Neuronal stem cell (in vitro differentiated cells): ENCODE results near the gene IPO4.
A peak's percentile ranks its signal among the peaks of the same experiment; 100 is the strongest.

Source experiments
- DNase-seq: peaks from one replicate; pipeline ENCODE4 v3.0.0-alpha.2; 2013; ENCODE audit warnings: low spot score
- H2AFZ ChIP-seq: one replicate; pipeline ENCODE4 v1.6.1; 2013; ENCODE audit warnings: mild to moderate bottlenecking, low read length, inconsistent platforms
- H2AK5ac ChIP-seq: 2 replicates; pipeline ENCODE4 v1.6.1; 2013; ENCODE audit warnings: low read depth, mild to moderate bottlenecking, inconsistent platforms, low read length, moderate library complexity, mixed read lengths
- H2BK120ac ChIP-seq: 2 replicates; pipeline ENCODE4 v1.6.1; 2013; ENCODE audit warnings: low read depth, mild to moderate bottlenecking, inconsistent platforms, low read length, moderate library complexity, mixed read lengths
- H2BK12ac ChIP-seq: one replicate; pipeline ENCODE4 v1.6.1; 2013; ENCODE audit warnings: low read length, inconsistent platforms
- H2BK15ac ChIP-seq: 2 replicates; pipeline ENCODE4 v1.6.1; 2013; ENCODE audit warnings: mild to moderate bottlenecking, low read length, inconsistent platforms, mixed read lengths
- H2BK5ac ChIP-seq: one replicate; pipeline ENCODE4 v1.6.1; 2013; ENCODE audit warnings: inconsistent platforms, mild to moderate bottlenecking, low read length, moderate library complexity
- H3K14ac ChIP-seq: one replicate; pipeline ENCODE4 v1.6.1; 2013; ENCODE audit warnings: low read length, inconsistent platforms
- H3K18ac ChIP-seq: 2 replicates; pipeline ENCODE4 v1.6.1; 2013; ENCODE audit warnings: low read length, inconsistent platforms
- H3K23ac ChIP-seq: 2 replicates; pipeline ENCODE4 v1.6.1; 2013; ENCODE audit warnings: low read depth, mild to moderate bottlenecking, mixed read lengths, low read length, inconsistent platforms; ENCODE audit not compliant: poor library complexity
- H3K27ac ChIP-seq: replicated peaks from 3 replicates; pipeline ENCODE4 v1.5.1; 2013; ENCODE audit warnings: low read length, inconsistent platforms
- H3K27me3 ChIP-seq, 3 experiments: 2 replicates each; pipeline ENCODE4 v1.6.1; 2013; ENCODE audit warnings: low read length in 3 of 3, mild to moderate bottlenecking in 2 of 3, inconsistent platforms in 1 of 3, low read depth in 1 of 3, mixed read lengths in 1 of 3, moderate library complexity in 1 of 3; ENCODE audit not compliant: control insufficient read depth in 3 of 3, insufficient read depth in 3 of 3
- H3K36me3 ChIP-seq, 2 donors: replicated peaks in 1 of 2; 2 replicates each; pipeline ENCODE4 v1.6.1; 2013; ENCODE audit warnings: low read length in 2 of 2; ENCODE audit not compliant: control insufficient read depth in 2 of 2, insufficient read depth in 2 of 2
- H3K4ac ChIP-seq: 2 replicates; pipeline ENCODE4 v1.6.1; 2013; ENCODE audit warnings: inconsistent platforms, mild to moderate bottlenecking, low read length, moderate library complexity
- H3K4me1 ChIP-seq, 2 donors: 1 replicate in 1 of 2; 2 replicates in 1 of 2; pipeline ENCODE4 v1.6.1; 2013; ENCODE audit warnings: low read length in 2 of 2, low read depth in 1 of 2; ENCODE audit not compliant: control insufficient read depth in 2 of 2, insufficient read depth in 1 of 2
- H3K4me2 ChIP-seq: one replicate; pipeline ENCODE4 v1.6.1; 2013; ENCODE audit warnings: mild to moderate bottlenecking, low read length, inconsistent platforms; ENCODE audit not compliant: insufficient read depth, poor library complexity, severe bottlenecking
- H3K4me3 ChIP-seq, 2 donors: 2 replicates each; pipeline ENCODE4 v1.5.1; 2013; ENCODE audit warnings: low read length in 2 of 2, mild to moderate bottlenecking in 2 of 2, inconsistent platforms in 1 of 2, moderate library complexity in 1 of 2
- H3K79me1 ChIP-seq: one replicate; pipeline ENCODE4 v1.6.1; 2013; ENCODE audit warnings: low read depth, mild to moderate bottlenecking, inconsistent platforms, low read length, moderate library complexity
- H3K9ac ChIP-seq: one replicate; pipeline ENCODE4 v1.6.1; 2013; ENCODE audit warnings: mild to moderate bottlenecking, low read depth, low read length, inconsistent platforms; ENCODE audit not compliant: poor library complexity
- H3K9me3 ChIP-seq, 2 donors: replicated peaks in 1 of 2; 2 replicates each; pipeline versions ENCODE3 to v1.6.1; 2013; ENCODE audit warnings: low read length in 2 of 2, mild to moderate bottlenecking in 2 of 2, inconsistent platforms in 1 of 2, low read depth in 1 of 2, mixed read lengths in 1 of 2, moderate library complexity in 1 of 2; ENCODE audit not compliant: control insufficient read depth in 2 of 2, insufficient read depth in 1 of 2
- H4K8ac ChIP-seq: one replicate; pipeline ENCODE4 v1.6.1; 2013; ENCODE audit warnings: low read depth, mild to moderate bottlenecking, inconsistent platforms, low read length, moderate library complexity
- H4K91ac ChIP-seq: one replicate; pipeline ENCODE4 v1.6.1; 2013; ENCODE audit warnings: low read length, low read depth, mild to moderate bottlenecking, inconsistent platforms; ENCODE audit not compliant: poor library complexity
- WGBS, 2 donors: extraction: QIAGEN DNeasy Blood & Tissue Kit; methylation state at CpG; one replicate each; pipeline ENCODE4 v1.1.7; 2013; ENCODE audit warnings: missing lambda C conversion rate in 2 of 2, mixed read lengths in 1 of 2; ENCODE audit not compliant: insufficient read length in 2 of 2, insufficient replicate concordance in 1 of 2; ENCODE audit errors: extremely low coverage in 2 of 2; 5-methylcytosine and 5-hydroxymethylcytosine counted together

Gene IPO4

DNA sequence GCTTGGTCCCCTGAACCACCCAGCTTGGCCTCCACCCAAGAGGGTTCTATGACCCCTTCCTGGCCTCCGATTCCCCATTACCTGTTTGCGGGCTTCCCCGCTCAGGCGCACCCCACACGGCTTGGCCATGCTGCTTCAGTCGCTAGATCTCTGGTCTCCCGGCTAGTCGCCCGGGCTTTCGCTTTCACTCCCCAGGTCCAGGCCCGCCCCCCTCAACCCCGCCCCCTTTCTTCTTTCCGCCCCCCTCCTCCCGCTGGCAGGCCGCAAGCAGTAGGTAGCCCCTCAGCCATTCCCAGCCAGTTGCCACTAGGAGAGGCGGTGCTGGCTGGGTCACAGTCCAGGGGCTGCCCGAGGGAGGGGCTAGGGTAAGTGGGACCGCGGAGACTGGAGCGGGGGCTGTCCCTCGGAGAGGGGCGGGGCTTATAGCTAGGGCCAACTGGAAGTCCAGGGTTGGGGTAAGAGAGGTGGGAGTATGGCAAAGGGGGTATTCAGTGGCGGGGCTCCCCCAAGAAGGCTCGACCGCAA lies 42.1 kb downstream of the IPO4 start, which contains the start of gene PSME2:
TSS of gene PSME2 (minus strand) at position 158 of the 525 bp plus-strand sequence. CDS start at position 129, 29 bp downstream.
- H2AK5ac ChIP-seq = peak within 1 kb of the TSS; percentile 38
- H3K27ac ChIP-seq = peak within 1 kb of the TSS; percentile 85
- H3K23ac ChIP-seq = peak within 1 kb of the TSS; percentile 11
- H4K8ac ChIP-seq = no peak within 1 kb of the TSS
- peaks cover 31 to 57% of the 10 kb centered on the region in 2 donors for H3K36me3 ChIP-seq
- peak within 1 kb of the TSS; percentile 93 to 96 for H3K4me3 ChIP-seq
- H4K91ac ChIP-seq = no peak within 1 kb of the TSS
- H2BK15ac ChIP-seq = peak within 1 kb of the TSS; percentile 37
- peak within 1 kb of the TSS; percentile 84 for H2BK120ac ChIP-seq
- H3K4ac ChIP-seq = no peak within 1 kb of the TSS
- peak within 1 kb of the TSS; percentile 91 for H3K14ac ChIP-seq
- H3K4me2 ChIP-seq = peak within 1 kb of the TSS; percentile 97
- peak; percentile 96 for DNase-seq
- no peaks in the 10 kb centered on the region for H3K27me3 ChIP-seq
- peak within 1 kb of the TSS; percentile 83 for H2BK5ac ChIP-seq
- peak within 1 kb of the TSS; percentile 95 for H3K18ac ChIP-seq
- WGBS, 2 donors = no CpG with 5 or more reads among the region's 25 CpGs
- peak within 1 kb of the TSS; percentile 97 for H3K9ac ChIP-seq
- peaks cover 10 to 17% of the 10 kb centered on the region in 2 donors for H3K4me1 ChIP-seq
- H3K9me3 ChIP-seq = no peaks in the 10 kb centered on the region
- no peak within 1 kb of the TSS for H2BK12ac ChIP-seq
- H3K79me1 ChIP-seq = peaks cover 13% of the 10 kb centered on the region
- H2AFZ ChIP-seq = peak within 1 kb of the TSS; percentile 95

DNA sequence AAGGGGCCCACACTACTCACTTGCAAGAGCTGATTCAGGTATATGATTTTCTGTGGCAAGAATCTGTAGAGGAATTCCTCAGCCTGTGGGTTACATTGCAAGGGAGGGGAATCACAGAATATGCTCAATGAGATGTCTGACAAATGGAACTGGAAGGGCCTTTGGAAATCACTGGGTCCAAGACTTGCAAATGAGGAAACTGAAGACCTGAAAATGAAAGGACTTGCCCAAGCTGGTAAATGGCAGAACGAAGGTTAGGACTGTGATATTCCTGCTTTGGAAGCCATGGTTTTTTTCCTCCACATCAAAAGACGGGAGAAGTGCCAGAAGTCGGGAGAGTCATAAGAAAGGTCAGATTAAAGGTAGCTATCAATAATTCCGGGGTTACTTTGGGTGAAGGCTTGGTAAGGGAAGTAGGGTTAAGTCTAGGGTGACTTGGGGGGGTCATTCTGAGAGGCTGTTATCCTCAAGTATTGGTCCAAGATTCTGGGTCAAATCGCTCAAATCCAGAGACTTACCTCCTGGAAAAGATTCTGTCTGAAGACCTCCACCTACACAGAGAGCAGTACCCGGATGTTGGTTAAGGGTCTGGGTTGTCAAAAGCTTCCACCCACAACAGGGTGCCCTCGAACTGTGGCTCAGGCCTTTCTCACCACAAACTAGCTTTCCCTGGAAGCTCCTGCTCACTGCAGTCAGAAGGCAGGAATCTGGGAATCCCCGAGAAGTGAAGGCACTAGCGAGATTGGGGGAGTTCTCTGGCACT lies 42.7 kb downstream of the IPO4 start:
- Histone ChIP-seq H2BK12ac (no peak overlapping the region), H3K27ac (peak overlapping the region; percentile 56)

DNA sequence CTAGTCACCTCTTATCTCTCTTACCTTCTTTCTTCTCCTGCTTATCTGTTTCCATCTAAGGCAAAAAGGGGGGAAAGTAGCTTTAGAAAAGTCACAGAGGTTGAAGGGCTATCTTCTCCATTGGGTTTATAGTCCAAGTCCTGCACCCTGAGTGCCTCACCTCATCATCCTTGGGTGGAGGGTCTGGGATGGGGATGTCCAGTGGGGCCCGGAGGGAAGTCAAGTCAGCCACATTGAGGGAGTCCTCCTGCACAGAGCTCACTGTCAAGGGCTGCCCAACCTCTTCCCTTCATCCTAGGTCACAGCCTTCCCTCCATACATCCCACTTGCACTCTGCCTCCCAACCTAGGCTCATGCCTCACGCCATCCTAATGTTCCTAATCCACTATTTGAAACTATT lies 43.4 kb downstream of the IPO4 start:
- no peak overlapping the region for H3K14ac ChIP-seq
- no peak overlapping the region for H2BK12ac ChIP-seq
- H3K27ac ChIP-seq = no peak overlapping the region
- H3K27me3 ChIP-seq = no peaks in the 10 kb centered on the region
- peak overlapping the region; percentile 27 to 96 for H3K4me3 ChIP-seq
- no peak overlapping the region for H2AFZ ChIP-seq
- WGBS, 2 donors = no CpG with 5 or more reads among the region's 2 CpGs
- no peak overlapping the region for H3K23ac ChIP-seq
- no peak overlapping the region for H4K8ac ChIP-seq
- H4K91ac ChIP-seq = no peak overlapping the region
- peak overlapping the region; percentile 38 for H2AK5ac ChIP-seq
- no peak for DNase-seq
- H3K9me3 ChIP-seq = no peaks in the 10 kb centered on the region
- H3K4me2 ChIP-seq = no peak overlapping the region
- H3K36me3 ChIP-seq = peaks cover 18 to 44% of the 10 kb centered on the region in 2 donors
- H3K18ac ChIP-seq = no peak overlapping the region
- H3K4me1 ChIP-seq = peaks cover 10 to 17% of the 10 kb centered on the region in 2 donors
- peaks cover 18% of the 10 kb centered on the region for H3K79me1 ChIP-seq
- no peak overlapping the region for H2BK15ac ChIP-seq
- H3K9ac ChIP-seq = no peak overlapping the region
- no peak overlapping the region for H2BK120ac ChIP-seq
- no peak overlapping the region for H2BK5ac ChIP-seq
- H3K4ac ChIP-seq = no peak overlapping the region

More for the DNA sequence above, 42.7 kb downstream of the IPO4 start:
- peaks cover 10 to 17% of the 10 kb centered on the region in 2 donors for H3K4me1 ChIP-seq
- H3K18ac ChIP-seq = peak overlapping the region; percentile 86
- peak overlapping the region; percentile 88 for H2AFZ ChIP-seq
- H2BK120ac ChIP-seq = no peak overlapping the region
- no peak overlapping the region for H3K4ac ChIP-seq
- peaks cover 17% of the 10 kb centered on the region for H3K79me1 ChIP-seq
- peak overlapping the region; percentile 91 for H3K14ac ChIP-seq
- peak overlapping the region; percentile 83 for H2BK5ac ChIP-seq
- peak overlapping the region; percentile 76 for H3K4me2 ChIP-seq
- no peak overlapping the region for H3K23ac ChIP-seq
- no peak overlapping the region for H4K8ac ChIP-seq
- H3K4me3 ChIP-seq = peak overlapping the region; percentile 81 to 96
- H4K91ac ChIP-seq = no peak overlapping the region
- peaks cover 25 to 50% of the 10 kb centered on the region in 2 donors for H3K36me3 ChIP-seq
- H3K27me3 ChIP-seq = no peaks in the 10 kb centered on the region
- H3K9me3 ChIP-seq = no peaks in the 10 kb centered on the region
- H3K9ac ChIP-seq = peak overlapping the region; percentile 95
- H2AK5ac ChIP-seq = peak overlapping the region; percentile 38
- no CpG with 5 or more reads among the region's 9 CpGs for WGBS, 2 donors
- no peak for DNase-seq
- peak overlapping the region; percentile 37 for H2BK15ac ChIP-seq

DNA sequence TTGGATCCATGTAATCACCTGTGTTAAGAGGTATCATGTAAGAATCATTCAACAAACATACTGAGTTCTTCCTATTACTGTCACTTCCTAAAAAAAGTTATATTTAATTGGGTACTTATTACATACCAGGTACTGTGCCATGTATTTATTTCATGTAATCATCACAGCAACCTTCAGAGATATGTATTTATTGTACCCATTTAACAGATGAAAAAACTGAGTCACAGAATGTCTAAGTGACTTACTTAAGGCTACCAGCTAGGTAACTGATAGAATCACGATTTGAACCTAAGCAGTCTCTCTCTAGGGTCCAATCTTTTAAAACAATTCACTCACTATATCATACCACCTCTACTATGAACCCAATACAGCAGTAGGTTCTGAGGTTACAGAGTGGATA lies 44.2 kb downstream of the IPO4 start:
- Histone ChIP-seq H3K36me3 (peaks cover 12 to 43% of the 10 kb centered on the region in 2 donors), H3K4me3 (no peak overlapping the region), H2BK120ac (no peak overlapping the region), H2BK12ac (no peak overlapping the region), H4K8ac (no peak overlapping the region), H3K27ac (no peak overlapping the region), H3K18ac (no peak overlapping the region), H2BK15ac (no peak overlapping the region), H3K9ac (no peak overlapping the region), H4K91ac (no peak overlapping the region), H2BK5ac (no peak overlapping the region), H2AFZ (no peak overlapping the region), H3K14ac (no peak overlapping the region), H3K4me1 (peaks cover 12 to 19% of the 10 kb centered on the region in 2 donors), H3K23ac (no peak overlapping the region), H3K4ac (no peak overlapping the region), H3K4me2 (no peak overlapping the region), H2AK5ac (no peak overlapping the region), H3K9me3 (no peaks in the 10 kb centered on the region), H3K79me1 (peaks cover 16% of the 10 kb centered on the region), H3K27me3 (no peaks in the 10 kb centered on the region)
- DNase-seq = no peak
- no CpG with 5 or more reads among the region's 1 CpG for WGBS, 2 donors
